HG03575 (cell line): ENCODE results near the gene RTN4RL1.

Source experiments
- ATAC-seq: cut with Tn5 transposase; IDR thresholded peaks from one replicate; pipeline ENCODE4 v1.9.1; 2021; ENCODE audit not compliant: unreplicated experiment, insufficient number of reproducible peaks, low FRiP score; ENCODE audit errors: extremely low read depth

Gene RTN4RL1

DNA sequence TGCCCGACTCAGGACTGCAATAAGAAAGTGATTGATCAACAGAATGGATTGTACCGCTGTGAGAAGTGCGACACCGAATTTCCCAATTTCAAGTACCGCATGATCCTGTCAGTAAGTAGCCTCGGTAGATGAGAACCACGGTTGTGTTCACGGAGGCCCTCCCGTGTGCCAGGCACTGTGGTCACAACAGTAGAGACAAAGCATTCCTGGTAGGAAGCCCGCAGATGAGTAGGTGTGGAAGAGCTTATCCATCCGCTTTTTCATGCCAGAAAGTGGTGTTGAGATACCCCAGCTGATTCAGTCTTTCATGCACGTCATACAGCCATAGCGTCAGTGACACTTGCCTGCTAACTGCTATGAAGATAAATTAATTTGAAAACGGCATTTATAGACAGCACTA lies 136.4 kb downstream of the RTN4RL1 start:
- no peak for ATAC-seq
